ENCODE results near the gene PLEKHS1. TPM values are rescaled to one million over a fixed set of nuclear protein-coding genes. Genes with fewer than 3 reads are reported as not detected.

PLEKHS1 gene
- total and polyA plus RNA-seq, 4 donors, result under 0.01 TPM; not detected in 3

- Histone ChIP-seq H3K27me3 (ENCODE audit: control insufficient read depth in 4 of 4, insufficient read depth in 4 of 4, low read length in 3 of 4) (no peaks in the 10 kb centered on the region), H3K36me3 (ENCODE audit: control insufficient read depth in 4 of 4, insufficient read depth in 3 of 4, low read depth in 1 of 4, low read length in 3 of 4) (peaks cover 0 to 13% (median 4%) of the 10 kb centered on the region in 4 donors), H3K9me3 (ENCODE audit: control insufficient read depth in 4 of 4, low read length in 3 of 4) (no peaks in the 10 kb centered on the region), H3K27ac (ENCODE audit: low read depth in 1 of 2, low read length in 2 of 2) (no peak overlapping the region), H3K4me3 (ENCODE audit: low read depth in 1 of 3, low read length in 3 of 3) (no peak overlapping the region), H3K4me1 (ENCODE audit: control insufficient read depth in 4 of 4, insufficient read depth in 4 of 4, low read length in 3 of 4) (no peaks in the 10 kb centered on the region), H3K9ac (ENCODE audit: low read depth in 1 of 2, low read length in 2 of 2) (no peak overlapping the region)
- TF ChIP-seq CTCF (IDR thresholded peaks at IDR 0.05; ENCODE audit: low read depth, low read length, missing input control), result peak; percentile 49
- TF ChIP-seq GABPA (IDR thresholded peaks at IDR 0.05 in 1 of 2, conservative IDR thresholded peaks at IDR 0.05 in 1 of 2), result no peak
- TF ChIP-seq RAD21 (IDR thresholded peaks at IDR 0.05), result peak; percentile 74 to 77
- no peak for TF ChIP-seq MAX (IDR thresholded peaks at IDR 0.05)
- no peak for DNase-seq (ENCODE audit: low spot score)
- 43% methylated on average over 6 of the region's 6 CpGs for WGBS
These were observed 46.7 kb upstream of the PLEKHS1 start for GRCh38 chr10:113704637-113705343.

- Histone ChIP-seq H3K4me1 (ENCODE audit: control insufficient read depth in 4 of 4, insufficient read depth in 4 of 4, low read length in 3 of 4) (no peaks in the 10 kb centered on the region), H3K9ac (ENCODE audit: low read depth in 1 of 2, low read length in 2 of 2) (no peak overlapping the region), H3K27me3 (ENCODE audit: control insufficient read depth in 4 of 4, insufficient read depth in 4 of 4, low read length in 3 of 4) (no peaks in the 10 kb centered on the region), H3K4me3 (ENCODE audit: low read depth in 1 of 3, low read length in 3 of 3) (no peak overlapping the region), H3K27ac (ENCODE audit: low read depth in 1 of 2, low read length in 2 of 2) (no peak overlapping the region), H3K9me3 (ENCODE audit: control insufficient read depth in 4 of 4, low read length in 3 of 4) (no peaks in the 10 kb centered on the region), H3K36me3 (ENCODE audit: control insufficient read depth in 4 of 4, insufficient read depth in 3 of 4, low read depth in 1 of 4, low read length in 3 of 4) (peaks cover 0 to 11% (median 3%) of the 10 kb centered on the region in 4 donors)
- TF ChIP-seq TAF1 (conservative IDR thresholded peaks at IDR 0.05), result no peak
- no peak for DNase-seq (ENCODE audit: low spot score)
These were observed 46.2 kb upstream of the PLEKHS1 start for GRCh38 chr10:113705344-113705652.

GRCh38 chr10:113706623-113707022 is 44.9 kb upstream of the PLEKHS1 start:
- 77% methylated on average over 5 of the region's 5 CpGs for WGBS
- no peak overlapping the region for H3K4me3 ChIP-seq (ENCODE audit: low read depth in 1 of 3, low read length in 3 of 3)
- H3K36me3 ChIP-seq (ENCODE audit: control insufficient read depth in 4 of 4, insufficient read depth in 3 of 4, low read depth in 1 of 4, low read length in 3 of 4), result peaks cover 0 to 11% (median 5%) of the 10 kb centered on the region in 4 donors
- no peaks in the 10 kb centered on the region for H3K9me3 ChIP-seq (ENCODE audit: control insufficient read depth in 4 of 4, low read length in 3 of 4)
- H3K9ac ChIP-seq (ENCODE audit: low read depth in 1 of 2, low read length in 2 of 2), result no peak overlapping the region
- no peak for TF ChIP-seq HNF4A (conservative IDR thresholded peaks at IDR 0.05)
- TF ChIP-seq REST (IDR thresholded peaks at IDR 0.05), result no peak
- TF ChIP-seq YY1 (IDR thresholded peaks at IDR 0.05), result no peak
- TF ChIP-seq ATF3 (IDR thresholded peaks at IDR 0.05), result no peak
- no peak for TF ChIP-seq SP1 (IDR thresholded peaks at IDR 0.05)
- no peak for TF ChIP-seq EGR1 (IDR thresholded peaks at IDR 0.05; ENCODE audit: low read depth in 2 of 2)
- TF ChIP-seq RAD21 (IDR thresholded peaks at IDR 0.05), result no peak
- no peak for TF ChIP-seq JUND (IDR thresholded peaks at IDR 0.05)
- TF ChIP-seq FOXA1 (IDR thresholded peaks at IDR 0.05), result no peak
- TF ChIP-seq CTCF (IDR thresholded peaks at IDR 0.05; ENCODE audit: low read depth, low read length, missing input control), result no peak
- TF ChIP-seq FOXA2 (IDR thresholded peaks at IDR 0.05), result no peak
- H3K27ac ChIP-seq (ENCODE audit: low read depth in 1 of 2, low read length in 2 of 2), result no peak overlapping the region
- no peaks in the 10 kb centered on the region for H3K27me3 ChIP-seq (ENCODE audit: control insufficient read depth in 4 of 4, insufficient read depth in 4 of 4, low read length in 3 of 4)
- H3K4me1 ChIP-seq (ENCODE audit: control insufficient read depth in 4 of 4, insufficient read depth in 4 of 4, low read length in 3 of 4), result no peaks in the 10 kb centered on the region
- no peak for DNase-seq (ENCODE audit: low spot score)

Data from liver (tissue), 9 donors.